CD8-positive, alpha-beta memory T cell (primary cell): Measurements from ENCODE around the gene NID1. TPM values are rescaled to one million over a fixed set of nuclear protein-coding genes. Genes with fewer than 3 reads are reported as not detected.

ENCODE experiments used
- CTCF ChIA-PET: fragments of 350-600 bp; sonication (Branson Sonifier 250); formaldehyde crosslinking; loops from one replicate; lab custom pipeline; 2021; ENCODE audit warnings: antibody characterized with exemption; lab: Charles Lee
- POLR2A ChIA-PET: fragments of 350-600 bp; sonication (Branson Sonifier 250); formaldehyde crosslinking; loops from one replicate; lab custom pipeline; 2021; ENCODE audit warnings: antibody characterized with exemption; lab: Charles Lee
- DNase-seq, 5 donors: peaks; one replicate each; pipeline versions ENCODE4 v3.0.0 to v3.0.0-alpha.2; 2020 to 2022; ENCODE audit warnings: mixed read lengths in 1 of 5
- H3K27ac ChIP-seq: one replicate; pipeline ENCODE4 v1.7.0; 2013; ENCODE audit warnings: low read depth, mild to moderate bottlenecking, low read length, moderate library complexity
- H3K27me3 ChIP-seq: 2 replicates; pipeline ENCODE4 v1.7.0; 2013; ENCODE audit warnings: low read length, mild to moderate bottlenecking; ENCODE audit not compliant: insufficient read depth, poor library complexity, severe bottlenecking
- H3K36me3 ChIP-seq: 2 replicates; pipeline ENCODE4 v1.7.0; 2013; ENCODE audit warnings: mild to moderate bottlenecking, low read length, moderate library complexity; ENCODE audit not compliant: insufficient read depth
- H3K4me1 ChIP-seq: 2 replicates; pipeline ENCODE4 v1.7.0; 2013; ENCODE audit warnings: mild to moderate bottlenecking, low read length, moderate library complexity; ENCODE audit not compliant: insufficient read depth
- H3K4me3 ChIP-seq: 2 replicates; pipeline ENCODE4 v1.7.0; 2013; ENCODE audit warnings: mild to moderate bottlenecking, low read length
- H3K9me3 ChIP-seq: 2 replicates; pipeline ENCODE4 v1.7.0; 2013; ENCODE audit warnings: mild to moderate bottlenecking, low read length
- H3K27ac Mint-ChIP-seq, 8 donors: one replicate each; pipeline ENCODE4 v1.8.0; 2020 to 2021; ENCODE audit warnings: mixed read lengths in 8 of 8, mild to moderate bottlenecking in 6 of 8, inconsistent platforms in 3 of 8, moderate library complexity in 3 of 8
- H3K27me3 Mint-ChIP-seq, 2 donors: one replicate each; pipeline ENCODE4 v1.8.0; 2020 to 2021; ENCODE audit warnings: mixed read lengths in 2 of 2, mild to moderate bottlenecking in 1 of 2, moderate library complexity in 1 of 2
- H3K36me3 Mint-ChIP-seq, 3 donors: one replicate each; pipeline ENCODE4 v1.8.0; 2020 to 2021; ENCODE audit warnings: mixed read lengths in 3 of 3, inconsistent platforms in 1 of 3, mild to moderate bottlenecking in 1 of 3
- H3K4me1 Mint-ChIP-seq, 3 donors: one replicate each; pipeline ENCODE4 v1.8.0; 2020 to 2021; ENCODE audit warnings: mixed read lengths in 3 of 3, inconsistent platforms in 1 of 3, mild to moderate bottlenecking in 1 of 3
- H3K4me3 Mint-ChIP-seq, 7 donors: one replicate each; pipeline ENCODE4 v1.8.0; 2020 to 2021; ENCODE audit warnings: mixed read lengths in 7 of 7, mild to moderate bottlenecking in 6 of 7, moderate library complexity in 4 of 7, inconsistent platforms in 2 of 7
- H3K9me3 Mint-ChIP-seq, 5 donors: one replicate each; pipeline ENCODE4 v1.8.0; 2020 to 2022; ENCODE audit warnings: mixed read lengths in 5 of 5, mild to moderate bottlenecking in 3 of 5, moderate library complexity in 2 of 5, inconsistent platforms in 1 of 5
- polyA plus RNA-seq: library from polyadenylated mRNA; unstranded; fragments of 300-500 nt; fragmentation: Illumina TruSeq; gene quantifications from one replicate; pipeline ENCODE4 v1.2.3, GENCODE V29; 2021
- total RNA-seq, 2 experiments: library from RNA; stranded (reverse); gene quantifications; one replicate each; pipeline ENCODE4 v1.2.3, GENCODE V29; 2021

The NID1 gene
- total and polyA plus RNA-seq, 3 experiments from 2014 or later = 0.09 to 0.15 TPM; not detected in 1

GRCh38 chr1:235947989-235948388 is 116.9 kb downstream of the NID1 start:
- CTCF ChIA-PET = interaction anchor here (0.7 kb wide), 1 partner anchor 24 kb away, joined by 3 read pairs; no protein-coding TSS in a partner anchor
- no peak overlapping the region for H3K27ac ChIP-seq
- H3K4me1 ChIP-seq = peaks cover 3% of the 10 kb centered on the region
- POLR2A ChIA-PET = no interaction called here
- no peaks in the 10 kb centered on the region for H3K27me3 Mint-ChIP-seq
- no peak overlapping the region for H3K4me3 Mint-ChIP-seq
- DNase-seq = no peak
- H3K36me3 ChIP-seq = no peaks in the 10 kb centered on the region
- no peaks in the 10 kb centered on the region for H3K9me3 ChIP-seq
- peaks cover 8 to 19% (median 8%) of the 10 kb centered on the region in 3 donors for H3K4me1 Mint-ChIP-seq
- H3K27me3 ChIP-seq = no peaks in the 10 kb centered on the region
- H3K27ac Mint-ChIP-seq = peak overlapping the region in 2 of 8 donors; percentile 23 to 79
- H3K4me3 ChIP-seq = no peak overlapping the region
- H3K36me3 Mint-ChIP-seq = no peaks in the 10 kb centered on the region
- H3K9me3 Mint-ChIP-seq = no peaks in the 10 kb centered on the region

GRCh38 chr1:235946571-235946981 is 118.3 kb downstream of the NID1 start:
- H3K4me3 Mint-ChIP-seq = peak overlapping the region in 1 of 7 donors; percentile 70
- Histone ChIP-seq H3K27me3 (no peaks in the 10 kb centered on the region), H3K9me3 (no peaks in the 10 kb centered on the region), H3K27ac (no peak overlapping the region), H3K4me3 (no peak overlapping the region), H3K4me1 (no peaks in the 10 kb centered on the region), H3K36me3 (no peaks in the 10 kb centered on the region)
- peaks cover 4 to 17% (median 4%) of the 10 kb centered on the region in 3 donors for H3K4me1 Mint-ChIP-seq
- DNase-seq = no peak
- no peaks in the 10 kb centered on the region for H3K9me3 Mint-ChIP-seq
- ChIA-PET CTCF (interaction anchor here (0.9 to 1.4 kb wide), 2 partner anchors 10 to 25 kb away, joined by 3 read pairs; no protein-coding TSS in a partner anchor), POLR2A (interaction anchor here (0.9 kb wide), 1 partner anchor 23 kb away, joined by 3 read pairs; no protein-coding TSS in a partner anchor)
- no peaks in the 10 kb centered on the region for H3K36me3 Mint-ChIP-seq
- no peaks in the 10 kb centered on the region for H3K27me3 Mint-ChIP-seq
- peak overlapping the region in 2 of 8 donors; percentile 78 to 85 for H3K27ac Mint-ChIP-seq

- peaks cover 4 to 17% (median 4%) of the 10 kb centered on the region in 3 donors for H3K4me1 Mint-ChIP-seq
- H3K9me3 Mint-ChIP-seq = no peaks in the 10 kb centered on the region
- peak overlapping the region in 4 of 8 donors; percentile 21 to 85 (median 74) for H3K27ac Mint-ChIP-seq
- H3K27me3 Mint-ChIP-seq = no peaks in the 10 kb centered on the region
- Histone ChIP-seq H3K9me3 (no peaks in the 10 kb centered on the region), H3K4me3 (no peak overlapping the region), H3K27me3 (no peaks in the 10 kb centered on the region), H3K4me1 (no peaks in the 10 kb centered on the region), H3K27ac (no peak overlapping the region), H3K36me3 (no peaks in the 10 kb centered on the region)
- ChIA-PET CTCF (interaction anchor here (0.9 to 1.4 kb wide), 2 partner anchors 9 to 25 kb away, joined by 3 read pairs; no protein-coding TSS in a partner anchor), POLR2A (interaction anchor here (0.9 kb wide), 1 partner anchor 22 kb away, joined by 3 read pairs; no protein-coding TSS in a partner anchor)
- no peaks in the 10 kb centered on the region for H3K36me3 Mint-ChIP-seq
- H3K4me3 Mint-ChIP-seq = peak overlapping the region in 2 of 7 donors; percentile 23 to 70
- peak in 1 of 5 donors; percentile 14 for DNase-seq
Observed at GRCh38 chr1:235945775-235946570, 118.9 kb downstream of the NID1 start.

- Mint-ChIP-seq H3K4me1 (peaks cover 21 to 33% (median 25%) of the 10 kb centered on the region in 3 donors), H3K9me3 (no peaks in the 10 kb centered on the region), H3K27ac (peak overlapping the region in 1 of 8 donors; percentile 7), H3K36me3 (no peaks in the 10 kb centered on the region), H3K27me3 (no peaks in the 10 kb centered on the region), H3K4me3 (no peak overlapping the region)
- H3K36me3 ChIP-seq = no peaks in the 10 kb centered on the region
- DNase-seq = no peak
- H3K9me3 ChIP-seq = no peaks in the 10 kb centered on the region
- no peak overlapping the region for H3K27ac ChIP-seq
- no peak overlapping the region for H3K4me3 ChIP-seq
- CTCF ChIA-PET = interaction anchor here (1.4 kb wide), 1 partner anchor 10 kb away, joined by 5 read pairs; no protein-coding TSS in a partner anchor
- H3K27me3 ChIP-seq = no peaks in the 10 kb centered on the region
- peaks cover 12% of the 10 kb centered on the region for H3K4me1 ChIP-seq
- POLR2A ChIA-PET = interaction anchor here (0.7 kb wide), 1 partner anchor 67 kb away, joined by 3 read pairs; no protein-coding TSS in a partner anchor
Observed at GRCh38 chr1:235943581-235944114, 121.2 kb downstream of the NID1 start.

DNA sequence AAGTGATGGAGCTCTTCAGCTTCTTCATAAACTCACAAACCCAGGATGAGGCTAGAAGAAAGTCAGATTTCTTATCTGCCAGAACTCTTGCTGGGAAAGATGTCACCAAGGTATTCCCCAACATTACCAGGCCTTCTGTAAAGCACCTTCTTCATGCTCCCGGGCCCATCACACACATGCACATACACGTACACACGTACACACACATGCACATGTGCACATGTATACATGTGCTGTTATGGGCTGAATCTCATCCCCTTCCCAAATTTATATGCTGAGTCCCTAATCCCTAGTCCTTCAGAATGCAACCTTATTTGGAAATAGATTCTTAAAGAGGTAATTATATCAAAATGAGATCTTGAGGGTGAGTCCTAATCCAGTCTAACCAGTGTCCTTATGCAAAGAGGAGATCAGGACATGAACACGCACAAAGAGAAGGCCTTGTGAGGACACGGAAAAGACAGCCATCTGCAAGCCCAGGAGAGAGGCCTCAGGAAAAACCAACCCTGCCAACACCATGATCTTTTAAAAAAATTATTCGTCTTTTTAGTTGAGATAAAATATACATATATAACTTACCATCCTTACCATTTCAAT is 121.8 kb downstream of the NID1 start:
- Mint-ChIP-seq H3K9me3 (no peaks in the 10 kb centered on the region), H3K4me3 (no peak overlapping the region), H3K36me3 (no peaks in the 10 kb centered on the region), H3K27ac (peak overlapping the region in 1 of 8 donors; percentile 40), H3K4me1 (peaks cover 26 to 38% (median 30%) of the 10 kb centered on the region in 3 donors), H3K27me3 (no peaks in the 10 kb centered on the region)
- no peaks in the 10 kb centered on the region for H3K27me3 ChIP-seq
- no peaks in the 10 kb centered on the region for H3K36me3 ChIP-seq
- H3K27ac ChIP-seq = no peak overlapping the region
- peaks cover 15% of the 10 kb centered on the region for H3K4me1 ChIP-seq
- CTCF ChIA-PET = interaction anchor here (1.3 to 1.5 kb wide), 3 partner anchors 9 to 78 kb away, joined by 3 to 5 read pairs (median 5); no protein-coding TSS in a partner anchor
- no peaks in the 10 kb centered on the region for H3K9me3 ChIP-seq
- POLR2A ChIA-PET = interaction anchor here (0.7 kb wide), 1 partner anchor 67 kb away, joined by 3 read pairs; no protein-coding TSS in a partner anchor
- no peak for DNase-seq
- H3K4me3 ChIP-seq = no peak overlapping the region

- ChIA-PET CTCF (interaction anchor here (1.3 to 1.5 kb wide), 4 partner anchors 9 to 77 kb away, joined by 3 to 5 read pairs (median 4); no protein-coding TSS in a partner anchor), POLR2A (no interaction called here)
- Histone ChIP-seq H3K27me3 (no peaks in the 10 kb centered on the region), H3K27ac (no peak overlapping the region), H3K4me3 (no peak overlapping the region), H3K36me3 (no peaks in the 10 kb centered on the region), H3K9me3 (no peaks in the 10 kb centered on the region), H3K4me1 (peaks cover 15% of the 10 kb centered on the region)
- Mint-ChIP-seq H3K4me3 (no peak overlapping the region), H3K9me3 (no peaks in the 10 kb centered on the region), H3K4me1 (peaks cover 26 to 38% (median 30%) of the 10 kb centered on the region in 3 donors), H3K36me3 (no peaks in the 10 kb centered on the region), H3K27ac (peak overlapping the region in 1 of 8 donors; percentile 42), H3K27me3 (no peaks in the 10 kb centered on the region)
- DNase-seq = no peak
Observed at GRCh38 chr1:235942625-235942934, 122.3 kb downstream of the NID1 start.

DNA sequence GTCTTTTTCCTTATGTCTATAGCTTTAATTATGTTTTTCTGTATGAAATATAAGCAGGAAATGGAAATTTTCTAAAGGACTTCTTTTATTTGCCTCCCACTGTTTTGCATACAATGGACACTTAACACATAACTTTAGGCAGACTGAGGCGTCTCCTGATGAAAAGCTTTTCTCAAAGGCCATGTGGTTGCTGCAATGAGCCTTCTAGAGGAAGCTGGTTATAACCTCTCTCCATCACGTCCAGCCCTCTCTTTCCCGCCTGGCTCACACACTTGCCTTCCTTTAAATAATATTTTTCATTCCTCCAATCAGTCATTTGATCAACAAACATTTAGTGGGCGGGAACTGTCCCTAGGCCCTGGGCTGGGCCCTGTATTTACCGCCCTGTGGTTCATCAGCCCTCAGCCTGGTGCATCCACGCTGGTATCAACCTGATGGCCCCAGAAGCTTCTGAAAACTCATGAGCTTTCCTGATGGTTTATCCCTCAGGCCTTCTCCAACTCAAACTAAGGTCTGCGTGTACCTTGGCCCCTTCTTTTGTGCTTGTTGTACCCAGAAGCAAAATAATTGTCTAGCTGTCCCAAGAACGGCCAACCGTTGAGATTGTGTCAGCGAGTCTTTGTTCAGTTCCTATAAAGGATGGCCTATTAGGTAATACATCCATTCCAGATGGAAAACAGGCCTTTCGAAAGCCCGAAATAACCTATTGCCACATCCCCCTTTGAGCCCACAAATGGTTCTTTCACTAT is 122.8 kb downstream of the NID1 start:
- no peak overlapping the region for H3K4me3 ChIP-seq
- peaks cover 15% of the 10 kb centered on the region for H3K4me1 ChIP-seq

More for the DNA sequence above, 122.8 kb downstream of the NID1 start:
- Histone ChIP-seq H3K27ac (no peak overlapping the region), H3K9me3 (no peaks in the 10 kb centered on the region), H3K27me3 (no peaks in the 10 kb centered on the region), H3K36me3 (no peaks in the 10 kb centered on the region)
- DNase-seq = no peak
- Mint-ChIP-seq H3K27ac (peak overlapping the region in 2 of 8 donors; percentile 23 to 69), H3K4me3 (peak overlapping the region in 1 of 7 donors; percentile 8), H3K36me3 (peaks cover 0 to 4% (median 0%) of the 10 kb centered on the region in 3 donors), H3K27me3 (peaks cover 0 to 1% of the 10 kb centered on the region in 2 donors), H3K9me3 (no peaks in the 10 kb centered on the region), H3K4me1 (peaks cover 31 to 44% (median 35%) of the 10 kb centered on the region in 3 donors)
- CTCF ChIA-PET = interaction anchor here (1.3 to 1.5 kb wide), 3 partner anchors 10 to 77 kb away, joined by 3 to 5 read pairs (median 3); no protein-coding TSS in a partner anchor
- POLR2A ChIA-PET = no interaction called here
